ENCODE results near the gene CDC42BPB.
"Not testable (repeated sequence)": the region's sequence is repeated elsewhere in the genome, so short reads cannot be mapped to it uniquely, and the experiment has no call there.

Gene CDC42BPB

GRCh38 chr14:102907980-102908730, 149.2 kb downstream of the CDC42BPB start:
- DNase-seq: no peak

- no peak for DNase-seq
These were observed 150.0 kb downstream of the CDC42BPB start for GRCh38 chr14:102907303-102907844.

GRCh38 chr14:102906616-102907302, 150.6 kb downstream of the CDC42BPB start:
- DNase-seq: no peak

- DNase-seq: no peak
These were observed 151.9 kb downstream of the CDC42BPB start for GRCh38 chr14:102905116-102906108.

- no peak for DNase-seq
These were observed 153.3 kb downstream of the CDC42BPB start for GRCh38 chr14:102903889-102904512.

- DNase-seq: no peak
These were observed 154.0 kb downstream of the CDC42BPB start for GRCh38 chr14:102903248-102903888.

- DNase-seq: no peak
These were observed 154.7 kb downstream of the CDC42BPB start for GRCh38 chr14:102902523-102903247.

- DNase-seq: no peak
These were observed 155.3 kb downstream of the CDC42BPB start for GRCh38 chr14:102902086-102902485.

GRCh38 chr14:102901633-102902032, 155.7 kb downstream of the CDC42BPB start:
- DNase-seq: no peak

GRCh38 chr14:102900631-102901571, 156.4 kb downstream of the CDC42BPB start:
- DNase-seq: no peak

- DNase-seq: no peak
These were observed 157.8 kb downstream of the CDC42BPB start for GRCh38 chr14:102899516-102899900.

- DNase-seq: no peak
These were observed 158.4 kb downstream of the CDC42BPB start for GRCh38 chr14:102898776-102899515.

GRCh38 chr14:102898298-102898697, 159.1 kb downstream of the CDC42BPB start:
- no peak for DNase-seq

- DNase-seq: no peak
These were observed 159.9 kb downstream of the CDC42BPB start for GRCh38 chr14:102897299-102898027.

GRCh38 chr14:102896735-102897134, 160.6 kb downstream of the CDC42BPB start:
- DNase-seq: not testable (repeated sequence)

- no peak for DNase-seq
These were observed 163.9 kb downstream of the CDC42BPB start for GRCh38 chr14:102893452-102893851.

GRCh38 chr14:102892651-102893050, 164.7 kb downstream of the CDC42BPB start:
- DNase-seq: no peak

- DNase-seq: no peak
These were observed 165.8 kb downstream of the CDC42BPB start for GRCh38 chr14:102891556-102891955.
